Stimulated activated CD8-positive, alpha-beta memory T cell treated with anti-CD3 and anti-CD28 coated beads, Interleukin-4, amount 100 ng/mL, for 48 hours (primary cell): ENCODE measurements around the gene RTEL1.
A peak's percentile ranks its signal among the peaks of the same experiment; 100 is the strongest.
"Not testable (repeated sequence)": the region's sequence is repeated elsewhere in the genome, so short reads cannot be mapped to it uniquely, and the experiment has no call there.

Experiments used
- DNase-seq: peaks from one replicate; pipeline ENCODE4 v3.0.0-alpha.2; 2020

Gene RTEL1

GRCh38 chr20:63652192-63652980, 5.7 kb upstream of the RTEL1 start:
- peak; percentile 63 for DNase-seq

DNA sequence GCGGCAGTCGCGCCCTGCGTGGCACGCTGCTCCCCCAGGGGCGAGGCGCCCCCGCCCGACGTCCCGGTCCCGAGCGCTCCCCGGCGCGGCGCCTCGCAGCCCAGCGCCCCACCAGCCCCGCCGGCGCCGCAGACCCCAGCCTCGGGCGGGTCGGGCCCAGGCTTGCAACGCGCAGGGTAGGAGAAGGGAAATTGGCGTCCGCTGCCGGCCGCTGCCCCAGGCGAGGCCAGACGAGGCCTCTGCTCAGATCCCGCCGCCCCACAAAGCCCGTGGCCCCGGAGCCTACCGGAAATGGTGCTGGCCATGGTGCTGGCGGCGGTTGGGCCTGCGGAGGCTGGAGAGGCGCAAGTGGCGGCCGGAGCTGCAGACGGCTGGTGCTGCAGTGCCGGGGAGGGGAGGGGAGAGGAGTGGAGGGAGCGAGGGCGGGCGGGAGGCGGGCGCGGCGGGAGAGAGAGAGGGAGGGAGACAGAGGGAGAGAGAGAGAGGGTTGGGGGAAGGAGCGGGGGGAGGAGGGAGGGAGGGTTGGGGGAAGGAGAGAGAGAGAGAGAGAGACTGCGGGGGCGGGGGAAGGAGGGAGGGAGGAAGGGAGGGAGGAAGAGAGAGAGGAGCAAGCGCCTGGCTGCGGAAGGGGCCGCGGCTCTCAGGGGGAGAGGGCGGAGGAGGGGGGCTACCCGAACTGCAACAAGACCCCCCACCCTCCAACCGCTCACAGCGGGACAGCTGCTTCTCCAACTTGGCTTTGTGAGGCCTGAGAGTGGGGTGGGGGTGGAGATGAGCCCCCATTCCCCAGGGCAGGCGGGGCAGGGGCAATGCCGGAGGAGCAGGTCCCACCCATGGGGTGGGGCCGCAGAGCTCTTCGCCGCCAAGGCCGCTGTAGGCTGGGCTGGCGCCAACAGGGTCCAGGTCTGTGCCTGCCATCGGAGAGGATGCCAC, 4.8 kb upstream of the RTEL1 start, which contains the start of gene STMN3:
Gene STMN3 (minus strand): TSS at position 384 of the 933 bp plus-strand sequence. CDS start 79 bp downstream, at position 305.
- peak; percentile 82 for DNase-seq

- no peak for DNase-seq
These were observed 4.0 kb upstream of the RTEL1 start for GRCh38 chr20:63653974-63654668.

GRCh38 chr20:63655249-63655648, 2.9 kb upstream of the RTEL1 start:
- no peak for DNase-seq

DNA sequence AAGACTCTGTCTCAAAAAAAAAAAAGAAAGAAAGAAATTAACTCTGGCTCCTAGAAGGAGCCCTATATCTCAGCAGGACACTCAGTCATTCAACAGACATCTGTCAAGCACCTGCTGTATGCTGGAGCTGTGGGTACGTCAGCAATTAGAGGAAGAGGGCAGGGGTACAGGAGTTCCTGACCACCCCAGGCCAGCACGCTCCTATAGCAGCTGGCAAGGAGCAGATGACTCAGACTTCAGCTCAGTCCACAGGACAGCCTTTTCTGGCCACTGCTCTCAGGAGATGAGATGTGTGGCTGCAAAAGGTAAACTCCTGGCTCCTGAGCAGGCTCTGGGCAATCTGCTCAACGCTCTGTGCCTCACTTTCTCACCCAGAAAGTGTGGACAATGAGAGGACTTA, 1.7 kb upstream of the RTEL1 start:
- DNase-seq: no peak

DNA sequence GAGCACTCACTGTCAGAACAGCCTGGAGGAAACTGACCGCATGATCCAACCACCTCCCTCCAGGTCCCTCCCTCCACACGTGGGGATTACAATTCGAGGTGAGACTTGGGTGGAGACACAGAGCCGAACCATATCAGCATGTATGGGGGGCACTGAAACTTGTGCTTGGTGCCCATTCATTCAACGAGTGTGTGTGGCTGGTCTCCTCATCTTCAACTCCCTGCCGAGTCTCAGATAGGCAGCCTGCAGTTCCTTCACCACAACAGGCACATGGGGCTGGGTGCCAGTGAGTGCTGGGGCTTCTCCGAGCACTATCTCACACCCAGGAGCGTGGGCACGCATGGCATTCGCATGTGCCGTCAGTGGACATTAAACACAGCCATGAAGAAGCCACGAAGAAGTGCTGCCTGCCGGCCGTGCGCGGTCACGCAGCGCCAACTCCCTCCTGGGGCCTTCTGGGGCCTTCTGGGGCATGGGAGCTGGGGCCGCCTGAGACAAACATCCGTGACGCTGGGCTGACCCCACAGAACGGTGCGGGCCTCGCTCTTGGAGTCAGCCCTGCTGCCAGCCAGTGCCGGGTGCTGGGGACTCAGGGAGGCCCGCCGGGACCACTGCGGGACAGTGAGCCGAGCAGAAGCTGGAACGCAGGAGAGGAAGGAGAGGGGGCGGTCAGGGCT, 714 bp upstream of the RTEL1 start:
- DNase-seq: no peak

DNA sequence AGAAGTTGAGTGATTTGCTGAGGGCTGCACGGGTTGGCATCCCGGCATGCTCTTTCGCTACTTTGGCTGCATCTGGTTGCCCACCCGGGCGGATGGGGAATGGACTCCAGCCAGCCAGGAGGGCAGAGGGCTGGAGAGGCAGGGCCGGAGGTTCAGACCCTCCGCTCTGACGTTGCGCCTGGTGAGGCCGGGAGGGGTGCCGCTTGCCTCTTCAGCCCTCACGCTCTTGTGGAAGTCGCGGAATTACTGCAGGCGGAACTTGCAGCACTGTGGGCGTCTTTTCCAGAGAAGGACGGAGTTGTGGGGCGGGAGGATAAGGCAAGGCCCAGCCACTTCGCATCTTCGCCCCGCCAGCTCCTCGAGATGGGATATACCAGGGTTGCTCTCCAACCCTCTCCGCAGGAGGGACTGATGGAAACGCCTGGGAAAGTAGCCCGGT, 656 bp downstream of the RTEL1 start:
- DNase-seq: peak; percentile 48

DNA sequence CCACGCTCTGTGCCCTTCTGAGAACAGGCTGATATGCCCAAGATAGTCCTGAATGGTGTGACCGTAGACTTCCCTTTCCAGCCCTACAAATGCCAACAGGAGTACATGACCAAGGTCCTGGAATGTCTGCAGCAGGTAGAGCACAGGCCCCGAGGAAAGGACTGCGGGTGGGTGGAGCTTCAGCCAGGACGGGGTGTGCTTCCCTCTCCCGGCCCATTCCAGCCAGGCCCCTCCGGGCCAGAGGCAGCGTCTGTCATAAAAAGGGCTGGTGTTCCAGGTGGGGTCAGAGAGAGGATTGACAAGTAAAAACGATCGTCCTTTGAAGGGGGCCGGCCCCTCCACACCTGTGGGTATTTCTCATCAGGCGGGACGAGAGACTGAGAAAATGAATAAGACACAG, 1.3 kb downstream of the RTEL1 start:
- DNase-seq: no peak

GRCh38 chr20:63660174-63660573, 2.1 kb downstream of the RTEL1 start:
- not testable (repeated sequence) for DNase-seq

- DNase-seq: no peak
These were observed 2.5 kb downstream of the RTEL1 start for GRCh38 chr20:63660622-63661021.

GRCh38 chr20:63661108-63661507, 3.0 kb downstream of the RTEL1 start:
- no peak for DNase-seq

DNA sequence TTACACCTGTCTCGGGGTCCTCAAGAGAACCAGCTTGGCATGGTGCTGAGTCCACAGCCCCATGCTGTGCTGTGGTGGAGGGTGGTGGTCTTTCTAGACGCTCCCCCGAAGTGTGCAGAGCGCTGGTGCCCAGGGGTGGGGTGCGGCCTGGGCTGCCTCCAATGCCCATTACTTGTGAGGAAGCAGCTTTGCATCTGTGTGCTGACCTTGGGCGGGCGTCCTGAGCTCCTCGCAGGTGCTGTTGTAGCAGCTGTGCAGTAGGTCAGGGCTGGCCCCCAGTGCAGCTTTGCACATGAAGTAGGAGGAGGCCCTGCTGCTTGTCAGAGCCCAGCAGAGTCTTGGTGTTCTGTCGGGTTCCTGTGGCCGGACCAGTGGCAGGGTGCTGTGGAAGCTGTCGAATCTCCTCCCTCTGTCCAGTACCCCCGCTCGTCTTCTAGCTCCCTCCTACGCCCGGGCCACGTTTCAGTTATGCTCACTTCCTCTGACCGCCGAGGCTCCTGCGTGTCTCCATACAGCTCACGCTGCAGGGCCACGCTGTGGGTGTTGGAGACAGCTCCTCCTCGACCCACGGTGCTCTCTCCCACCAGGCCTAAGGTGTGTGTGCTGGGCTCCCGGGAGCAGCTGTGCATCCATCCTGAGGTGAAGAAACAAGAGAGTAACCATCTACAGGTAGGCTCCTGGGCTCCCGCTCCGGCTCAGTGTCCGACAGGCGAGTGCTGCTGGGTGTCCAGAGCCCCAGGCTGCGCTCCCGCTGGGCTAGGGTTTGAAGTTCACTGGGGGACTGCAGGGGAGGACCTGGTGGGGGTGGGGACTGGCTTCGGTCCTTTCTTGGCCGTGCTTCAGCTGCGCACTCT, 4.1 kb downstream of the RTEL1 start:
- no peak for DNase-seq

- no peak for DNase-seq
These were observed 4.7 kb downstream of the RTEL1 start for GRCh38 chr20:63662813-63663189.

DNA sequence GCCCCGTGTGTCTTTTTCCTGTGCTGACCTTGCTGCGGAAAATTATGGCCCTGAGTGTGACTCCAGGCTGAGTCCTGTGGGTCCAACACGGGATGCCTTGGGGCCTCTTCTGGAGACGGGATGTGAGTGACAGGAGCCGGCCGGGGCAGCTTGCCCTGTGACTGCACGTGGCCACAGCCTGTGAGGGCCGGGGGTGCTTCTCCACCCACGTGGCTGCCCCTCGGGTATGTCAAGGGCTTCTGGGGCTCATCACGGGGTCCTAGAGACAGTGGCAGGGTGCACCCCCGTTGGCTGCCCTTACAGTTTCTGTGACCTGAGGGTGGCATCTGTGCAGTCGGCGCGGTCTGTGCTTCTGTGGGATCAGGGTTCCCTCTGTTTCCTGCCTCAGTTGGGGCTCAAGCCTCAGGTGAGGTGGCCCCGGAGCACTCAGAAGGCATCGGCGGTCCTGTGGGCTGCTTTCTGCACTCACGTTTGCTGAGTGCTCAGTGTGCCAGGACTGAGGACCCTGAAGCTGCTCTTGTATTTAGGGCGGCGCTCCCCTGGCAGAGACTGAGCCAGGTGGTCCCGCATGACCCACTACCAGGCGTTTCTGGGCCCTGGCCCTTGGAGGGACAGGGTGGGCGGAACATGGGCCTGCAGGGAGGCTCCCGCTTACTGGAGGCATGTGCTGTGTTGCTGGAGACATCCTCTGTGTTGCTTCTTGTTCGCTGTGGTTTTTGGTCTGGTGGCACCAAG, 5.4 kb downstream of the RTEL1 start:
- DNase-seq: no peak

GRCh38 chr20:63664143-63664851, 6.2 kb downstream of the RTEL1 start:
- DNase-seq: no peak

GRCh38 chr20:63664861-63665594, 6.9 kb downstream of the RTEL1 start:
- DNase-seq: no peak

- DNase-seq: no peak
These were observed 7.6 kb downstream of the RTEL1 start for GRCh38 chr20:63665708-63666107.

GRCh38 chr20:63667858-63668257, 9.7 kb downstream of the RTEL1 start:
- no peak for DNase-seq

GRCh38 chr20:63668351-63668750, 10.2 kb downstream of the RTEL1 start:
- DNase-seq: no peak
